HG02981 (cell line): ENCODE data around the gene TYW1B.
"Not testable (repeated sequence)": the region's sequence is repeated elsewhere in the genome, so short reads cannot be mapped to it uniquely, and the experiment has no call there.

Experiments
- ATAC-seq: cut with Tn5 transposase; IDR thresholded peaks from one replicate; pipeline ENCODE4 v1.9.1; 2021; ENCODE audit warnings: mild to moderate bottlenecking, moderate library complexity; ENCODE audit not compliant: unreplicated experiment

Gene TYW1B

GRCh38 chr7:72766994-72767393 lies 61.0 kb downstream of the TYW1B start:
- ATAC-seq = not testable (repeated sequence)

DNA sequence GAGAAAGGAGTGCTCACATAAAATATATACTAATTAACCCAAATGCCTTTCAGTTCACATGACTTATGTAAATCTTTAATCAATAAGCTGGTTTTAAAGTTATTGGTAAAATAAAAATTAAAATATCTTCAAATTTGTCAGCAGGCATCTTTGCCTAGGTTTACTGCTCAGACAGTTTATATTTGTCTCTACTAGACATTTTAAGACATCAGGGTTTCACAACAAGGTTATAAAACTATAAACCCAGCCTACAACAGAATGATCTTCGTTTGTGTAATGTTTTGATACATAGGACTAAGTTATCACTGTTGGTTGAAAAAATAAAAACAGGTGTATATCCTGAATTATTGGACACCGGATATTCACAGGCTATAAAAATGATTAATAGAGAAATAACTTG lies 67.4 kb downstream of the TYW1B start:
- ATAC-seq = no peak

- no peak for ATAC-seq
These were observed 73.7 kb downstream of the TYW1B start for GRCh38 chr7:72754312-72754711.

GRCh38 chr7:72753781-72754180 lies 74.2 kb downstream of the TYW1B start:
- no peak for ATAC-seq

DNA sequence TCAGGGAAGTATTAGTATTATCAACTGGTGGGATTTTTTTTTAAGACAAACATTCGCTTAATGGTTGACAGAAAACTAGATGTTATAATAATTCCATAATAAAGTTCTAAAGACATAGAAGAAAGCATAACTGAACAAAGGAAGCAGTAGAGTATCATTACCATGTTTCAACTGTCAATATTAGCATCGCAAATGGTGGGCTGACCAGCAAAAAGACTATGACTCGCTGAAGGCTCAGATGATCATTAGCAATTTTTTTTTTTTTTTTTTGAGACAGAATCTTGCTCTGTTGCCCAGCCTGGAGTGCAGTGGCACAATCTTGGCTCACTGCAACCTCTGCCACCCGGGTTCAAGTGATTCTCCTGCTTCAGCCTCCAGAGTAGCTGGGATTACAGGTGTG lies 74.8 kb downstream of the TYW1B start:
- not testable (repeated sequence) for ATAC-seq

DNA sequence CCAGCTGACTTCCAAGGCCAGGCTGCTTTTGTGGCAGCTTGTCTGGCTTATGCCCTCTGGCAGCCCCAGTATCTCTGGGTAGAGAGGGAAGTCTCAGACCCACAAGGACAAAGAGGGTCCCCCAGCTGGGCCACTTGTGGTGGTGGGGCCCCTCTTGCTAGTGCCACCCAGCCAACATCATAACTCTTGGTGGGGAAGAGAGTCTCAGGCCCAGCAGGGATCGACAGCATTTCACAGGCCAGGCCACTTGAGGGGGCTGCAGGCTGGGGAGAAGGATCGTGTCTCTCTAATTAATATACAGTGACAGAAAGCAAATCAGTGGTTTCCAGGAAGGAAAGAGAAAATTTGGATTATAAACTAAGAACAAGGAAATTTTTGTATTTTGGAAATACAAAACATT lies 76.0 kb downstream of the TYW1B start:
- ATAC-seq = no peak

- no peak for ATAC-seq
These were observed 76.6 kb downstream of the TYW1B start for GRCh38 chr7:72751378-72751777.

DNA sequence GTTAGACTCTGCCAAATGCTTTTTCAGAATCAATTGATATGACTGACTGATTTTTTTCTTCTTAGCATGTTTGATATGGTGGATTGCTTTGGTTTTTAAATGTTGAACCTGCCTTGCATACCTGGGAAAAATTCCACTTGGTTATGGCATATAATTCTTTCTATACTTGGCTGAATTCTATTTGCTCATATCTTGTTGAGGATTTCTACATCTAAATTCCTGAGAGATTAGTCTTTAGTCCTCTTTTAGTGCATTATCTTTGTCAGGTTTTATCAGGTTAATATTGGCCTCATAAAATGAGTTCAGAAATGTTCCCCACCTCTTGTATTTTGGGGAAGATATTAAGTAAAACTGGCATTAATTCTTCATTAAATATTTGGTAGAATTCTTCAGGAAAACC lies 79.4 kb downstream of the TYW1B start:
- ATAC-seq = not testable (repeated sequence)

DNA sequence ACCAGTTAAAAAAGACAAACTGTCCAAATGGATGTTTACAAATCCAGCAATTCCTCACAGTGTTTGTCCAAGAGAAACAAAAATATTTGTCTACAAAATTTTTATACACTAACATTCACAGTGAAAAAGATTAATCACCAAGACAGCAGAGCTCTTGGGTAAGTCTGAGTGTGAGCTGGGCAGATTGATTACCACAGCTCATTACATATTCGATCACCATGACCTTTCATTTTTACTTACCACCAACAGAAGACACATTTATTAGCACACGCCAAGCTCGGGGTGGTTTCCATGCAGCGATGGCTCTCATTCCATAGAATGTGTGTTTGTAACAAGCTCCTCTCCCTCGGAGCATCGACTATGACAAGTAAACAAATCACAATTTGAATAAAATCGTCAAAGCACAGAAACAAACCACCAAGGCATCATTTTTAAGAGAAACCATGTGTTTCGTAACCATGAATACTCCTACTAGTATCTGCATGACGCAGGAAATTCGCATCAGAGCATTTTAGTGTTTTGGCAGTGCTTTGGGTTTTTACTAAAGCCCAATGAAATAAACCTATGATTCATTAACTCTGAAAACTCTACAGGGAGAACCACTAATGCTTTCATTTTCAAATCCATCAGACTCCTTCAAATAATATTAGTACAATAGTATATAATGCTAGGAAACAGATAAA lies 83.6 kb downstream of the TYW1B start:
- not testable (repeated sequence) for ATAC-seq

DNA sequence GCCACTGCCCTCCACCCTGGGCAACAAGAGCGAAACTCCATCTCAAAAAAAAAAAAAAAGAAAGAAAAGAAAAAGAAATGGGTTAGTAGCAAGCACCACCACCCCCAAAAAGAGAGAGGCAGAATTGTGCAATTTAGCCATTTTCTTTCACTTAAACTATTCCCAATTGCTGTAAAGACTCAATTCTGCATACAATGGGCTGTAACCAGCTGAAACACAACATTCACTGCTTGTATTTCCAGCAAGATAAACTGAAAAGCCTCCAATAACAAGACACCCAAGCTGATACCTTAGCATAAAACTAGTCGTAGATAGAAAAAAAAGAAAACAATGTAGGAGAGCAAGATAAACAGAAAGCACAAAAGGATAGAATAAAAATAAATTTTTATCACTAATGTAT lies 84.2 kb downstream of the TYW1B start:
- not testable (repeated sequence) for ATAC-seq

DNA sequence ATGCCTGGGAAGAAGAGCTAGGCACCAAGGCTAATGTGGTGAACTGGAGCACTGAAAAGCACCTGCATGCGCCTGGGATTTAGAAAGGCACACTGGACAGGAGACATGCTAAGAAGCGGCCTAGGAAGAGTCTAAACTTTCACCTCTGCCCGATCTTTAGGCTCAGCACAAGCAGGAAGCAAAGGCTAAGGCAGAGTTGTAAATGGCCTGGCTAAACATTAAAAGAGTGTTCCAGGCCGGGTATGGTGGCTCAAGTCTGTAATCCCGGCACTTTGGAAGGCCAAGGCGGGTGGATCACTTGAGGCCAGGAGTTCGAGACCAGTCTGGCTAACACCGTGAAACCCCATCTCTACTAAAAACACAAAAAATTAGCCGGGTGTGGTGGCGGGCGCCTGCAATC lies 88.3 kb downstream of the TYW1B start:
- ATAC-seq = not testable (repeated sequence)

DNA sequence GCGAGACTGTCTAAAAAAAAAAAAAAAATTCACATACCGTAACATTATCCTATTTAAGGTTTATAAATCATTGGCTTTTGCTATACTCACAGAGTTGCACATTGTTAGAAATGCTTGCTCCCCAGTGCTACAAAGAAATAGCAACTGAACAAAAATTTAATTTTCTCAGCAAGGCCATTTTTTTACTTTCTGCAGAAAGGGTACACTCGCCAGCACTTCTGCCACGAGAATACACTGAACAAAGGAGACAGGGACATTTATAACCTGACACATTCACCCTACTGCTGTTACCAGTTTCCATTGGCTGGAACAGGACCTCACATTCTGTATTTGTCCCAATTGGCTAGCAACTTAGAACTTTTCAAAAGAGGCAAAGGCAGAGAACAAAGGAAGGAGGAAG lies 92.1 kb downstream of the TYW1B start:
- not testable (repeated sequence) for ATAC-seq

GRCh38 chr7:72730815-72731214 lies 97.2 kb downstream of the TYW1B start:
- ATAC-seq = not testable (repeated sequence)

DNA sequence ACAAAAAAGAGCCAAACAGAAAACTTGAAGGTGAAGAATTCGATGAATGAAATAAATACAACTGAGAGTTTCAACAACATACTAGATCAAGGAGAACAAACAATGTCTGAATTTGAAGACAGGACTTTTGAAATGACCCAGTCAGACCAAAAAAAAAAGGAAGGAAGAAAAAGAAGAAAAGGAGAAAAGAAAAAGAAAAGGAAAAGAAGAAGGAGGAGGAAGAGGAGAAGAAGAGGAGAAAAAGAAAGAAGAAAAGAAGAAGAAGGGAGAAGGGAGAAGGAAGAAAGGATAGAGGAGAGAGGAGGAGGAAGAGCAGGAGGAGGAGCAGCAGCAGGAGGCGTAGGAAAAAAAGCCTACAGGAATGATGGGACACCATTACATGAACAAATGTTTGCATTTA lies 97.6 kb downstream of the TYW1B start:
- ATAC-seq = not testable (repeated sequence)

- not testable (repeated sequence) for ATAC-seq
These were observed 98.9 kb downstream of the TYW1B start for GRCh38 chr7:72729130-72729529.

- ATAC-seq = not testable (repeated sequence)
These were observed 105.3 kb downstream of the TYW1B start for GRCh38 chr7:72722694-72723093.

GRCh38 chr7:72720890-72721289 lies 107.1 kb downstream of the TYW1B start:
- ATAC-seq = not testable (repeated sequence)

DNA sequence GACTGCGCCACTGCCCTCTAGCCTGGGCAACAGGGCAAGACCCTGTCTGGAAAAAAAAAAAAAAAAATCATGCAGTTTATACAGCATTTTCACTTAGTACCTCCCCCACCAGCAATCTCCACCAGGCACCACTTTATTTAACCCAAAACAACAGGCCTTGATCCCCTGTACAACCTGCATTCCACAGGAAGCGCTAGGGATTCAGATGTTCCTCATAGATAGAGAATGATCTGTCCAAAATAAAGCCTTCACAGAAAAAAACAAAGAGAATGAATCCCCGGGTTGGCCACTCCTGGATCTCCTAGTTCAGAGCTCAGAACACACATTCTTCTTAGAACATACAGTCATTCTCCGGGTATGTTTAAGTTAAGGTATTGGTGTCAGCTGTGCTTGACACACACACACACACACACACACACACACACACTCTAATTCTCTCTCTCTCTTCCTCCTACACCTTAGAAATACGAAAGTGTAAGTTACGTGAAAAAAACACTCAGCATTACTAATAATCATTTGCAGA lies 110.7 kb downstream of the TYW1B start:
- not testable (repeated sequence) for ATAC-seq

GRCh38 chr7:72711927-72712326 lies 116.1 kb downstream of the TYW1B start:
- not testable (repeated sequence) for ATAC-seq

- no peak for ATAC-seq
These were observed 117.0 kb downstream of the TYW1B start for GRCh38 chr7:72710983-72711382.

DNA sequence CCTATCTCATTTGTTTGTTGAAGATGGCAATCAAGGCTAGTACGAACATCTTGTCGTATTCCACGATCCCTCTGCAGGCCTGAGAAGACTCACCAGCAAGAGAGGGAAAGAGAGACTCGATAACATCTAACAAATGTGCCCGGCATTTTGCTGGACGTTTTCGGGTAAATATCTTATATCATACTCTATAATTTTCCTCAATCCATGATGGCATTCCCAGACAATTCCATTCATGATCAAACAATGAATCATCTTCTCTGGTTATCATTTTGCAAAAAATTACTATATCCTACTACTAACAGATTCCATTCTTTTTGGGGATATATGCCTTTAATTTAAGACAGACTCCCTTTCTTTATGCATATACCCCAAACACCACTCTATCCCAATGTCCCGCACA lies 118.1 kb downstream of the TYW1B start:
- no peak for ATAC-seq

GRCh38 chr7:72708371-72709050 lies 119.5 kb downstream of the TYW1B start:
- ATAC-seq = not testable (repeated sequence)
